Measurements from ENCODE around the gene UBE2Z.
"Not testable (repeated sequence)": the region's sequence is repeated elsewhere in the genome, so short reads cannot be mapped to it uniquely, and the experiment has no call there.

Gene UBE2Z

GRCh38 chr17:48908047-48908843 lies at the start of gene UBE2Z:
TSS of gene UBE2Z (plus strand) at chr17:48908407. CDS start at chr17:48908504, 97 bp downstream.
- peak; percentile 80 for DNase-seq (ENCODE audit: low read depth)

- no peak for DNase-seq (ENCODE audit: low read depth)
These were observed 48.2 kb upstream of the UBE2Z start for GRCh38 chr17:48860034-48860433.

GRCh38 chr17:48860456-48860855 lies 47.8 kb upstream of the UBE2Z start:
- no peak for DNase-seq (ENCODE audit: low read depth)

- no peak for DNase-seq (ENCODE audit: low read depth)
These were observed 39.2 kb upstream of the UBE2Z start for GRCh38 chr17:48868916-48869500.

GRCh38 chr17:48869821-48870318 lies 38.3 kb upstream of the UBE2Z start:
- DNase-seq (ENCODE audit: low read depth), result no peak

- no peak for DNase-seq (ENCODE audit: low read depth)
These were observed 37.1 kb upstream of the UBE2Z start for GRCh38 chr17:48871035-48871550.

GRCh38 chr17:48871551-48872351 lies 36.5 kb upstream of the UBE2Z start:
- no peak for DNase-seq (ENCODE audit: low read depth)

GRCh38 chr17:48872409-48872808 lies 35.8 kb upstream of the UBE2Z start:
- not testable (repeated sequence) for DNase-seq (ENCODE audit: low read depth)

GRCh38 chr17:48873209-48873608 lies 35.0 kb upstream of the UBE2Z start:
- DNase-seq (ENCODE audit: low read depth), result no peak

- no peak for DNase-seq (ENCODE audit: low read depth)
These were observed 34.3 kb upstream of the UBE2Z start for GRCh38 chr17:48873696-48874443.

- peak; percentile 6 for DNase-seq (ENCODE audit: low read depth)
These were observed 29.0 kb upstream of the UBE2Z start for GRCh38 chr17:48878920-48879898.

GRCh38 chr17:48882272-48882671 lies 25.9 kb upstream of the UBE2Z start:
- no peak for DNase-seq (ENCODE audit: low read depth)

GRCh38 chr17:48883171-48883570 lies 25.0 kb upstream of the UBE2Z start:
- no peak for DNase-seq (ENCODE audit: low read depth)

GRCh38 chr17:48890086-48890485 lies 18.1 kb upstream of the UBE2Z start:
- no peak for DNase-seq (ENCODE audit: low read depth)

- DNase-seq (ENCODE audit: low read depth), result no peak
These were observed 15.1 kb upstream of the UBE2Z start for GRCh38 chr17:48892940-48893645.

- no peak for DNase-seq (ENCODE audit: low read depth)
These were observed 14.3 kb upstream of the UBE2Z start for GRCh38 chr17:48893646-48894508.

GRCh38 chr17:48894886-48895285 lies 13.3 kb upstream of the UBE2Z start:
- DNase-seq (ENCODE audit: low read depth), result no peak

- no peak for DNase-seq (ENCODE audit: low read depth)
These were observed 7.0 kb upstream of the UBE2Z start for GRCh38 chr17:48901241-48901640.

- DNase-seq (ENCODE audit: low read depth), result no peak
These were observed 4.8 kb upstream of the UBE2Z start for GRCh38 chr17:48903401-48903800.

Data from stimulated activated CD8-positive, alpha-beta memory T cell treated with anti-CD3 and anti-CD28 coated beads, Interleukin-12 subunit alpha, Interleukin-12 subunit beta, amount 100 ng/mL, for 4 hours (primary cell).